Measurements from ENCODE around the gene SMCHD1.
"Not testable (repeated sequence)": the region's sequence is repeated elsewhere in the genome, so short reads cannot be mapped to it uniquely, and the experiment has no call there.

Gene SMCHD1

DNA sequence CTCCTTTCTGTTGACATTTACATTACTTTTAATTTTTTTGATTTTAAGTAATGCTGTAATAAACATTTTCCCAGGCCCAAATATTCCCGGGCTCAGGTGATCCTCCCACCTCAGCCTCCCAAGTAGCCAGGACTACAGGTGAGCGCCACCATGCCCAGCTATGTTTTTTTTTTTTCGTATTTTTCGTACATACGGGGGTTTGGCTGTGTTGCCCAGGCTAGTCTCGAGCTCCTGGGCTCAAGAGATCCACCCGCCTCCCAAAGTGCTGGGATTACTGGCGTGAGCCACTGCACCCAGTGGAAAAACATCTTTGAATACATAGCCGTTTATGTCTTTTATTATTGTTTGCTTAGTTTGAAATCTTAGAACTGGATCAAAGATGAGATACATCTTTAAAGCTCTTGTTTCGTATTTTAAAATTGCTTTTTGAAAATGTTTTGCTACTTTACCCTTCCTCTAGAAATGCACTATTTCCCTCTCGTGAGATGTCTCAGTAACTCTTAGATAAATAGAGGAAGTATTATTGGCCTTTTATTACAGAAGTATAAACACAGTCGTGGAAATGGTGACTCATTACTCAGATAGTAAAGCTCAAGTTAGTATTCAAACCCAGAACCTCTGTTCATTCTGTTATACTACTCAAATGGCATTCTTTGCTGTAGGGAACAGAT lies 2.4 kb downstream of the SMCHD1 start:
- peak in 1 of 2 experiments; percentile 10 for DNase-seq

DNA sequence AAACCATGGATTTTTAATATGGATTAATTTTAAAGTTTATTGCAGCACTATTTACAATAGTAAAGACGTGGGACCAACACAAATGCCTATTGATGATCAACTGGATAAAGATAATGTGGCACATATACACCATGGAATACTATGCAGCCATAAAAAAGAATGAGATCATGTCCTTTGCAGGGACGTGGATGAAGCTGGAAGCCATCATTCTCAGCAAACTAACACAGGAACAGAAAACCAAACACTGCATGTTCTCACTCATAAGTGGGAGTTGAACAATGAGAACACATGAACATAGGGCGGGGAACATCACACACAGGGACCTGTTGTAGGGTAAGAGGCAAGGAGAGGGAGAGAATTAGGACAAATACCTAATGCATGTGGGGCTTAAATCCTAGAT lies 5.3 kb downstream of the SMCHD1 start:
- not testable (repeated sequence) for DNase-seq

DNA sequence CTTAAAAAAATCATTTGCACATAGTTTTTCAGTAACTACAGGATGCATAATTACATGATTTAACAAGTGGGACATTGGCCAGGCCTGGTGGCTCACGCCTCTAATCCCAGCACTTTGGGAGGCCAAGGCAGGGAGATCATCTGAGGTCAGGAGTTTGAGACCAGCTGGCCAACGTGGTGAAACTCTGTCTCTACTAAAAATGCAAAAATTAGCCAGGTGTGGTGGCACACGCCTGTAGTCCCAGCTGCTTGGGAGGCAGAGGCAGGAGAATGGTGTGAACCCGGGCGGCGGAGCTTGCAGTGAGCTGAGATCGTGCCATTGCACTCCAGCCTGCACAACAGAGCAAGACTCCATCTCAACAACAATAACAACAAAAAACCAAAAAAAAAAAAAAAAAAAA lies 6.8 kb downstream of the SMCHD1 start:
- DNase-seq = not testable (repeated sequence)

DNA sequence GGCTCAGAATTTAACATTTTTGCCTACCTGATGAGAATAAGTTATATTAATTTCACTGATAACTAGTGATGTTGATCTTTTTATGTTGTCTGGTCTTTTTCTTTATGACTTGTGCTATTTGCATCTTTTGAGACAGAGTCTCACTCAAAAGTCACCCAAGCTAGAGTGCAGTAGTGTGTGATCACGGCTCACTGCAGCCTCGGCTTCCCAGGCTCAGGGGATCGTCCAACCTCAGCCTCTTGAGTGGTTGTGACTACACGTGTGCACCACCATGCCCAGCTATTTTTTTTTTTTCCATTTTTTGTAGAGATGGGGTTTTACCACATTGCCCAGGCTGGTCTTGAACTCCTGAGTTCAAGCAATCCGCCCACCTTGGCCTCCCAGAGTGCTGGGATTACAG lies 7.5 kb downstream of the SMCHD1 start:
- DNase-seq = no peak

DNA sequence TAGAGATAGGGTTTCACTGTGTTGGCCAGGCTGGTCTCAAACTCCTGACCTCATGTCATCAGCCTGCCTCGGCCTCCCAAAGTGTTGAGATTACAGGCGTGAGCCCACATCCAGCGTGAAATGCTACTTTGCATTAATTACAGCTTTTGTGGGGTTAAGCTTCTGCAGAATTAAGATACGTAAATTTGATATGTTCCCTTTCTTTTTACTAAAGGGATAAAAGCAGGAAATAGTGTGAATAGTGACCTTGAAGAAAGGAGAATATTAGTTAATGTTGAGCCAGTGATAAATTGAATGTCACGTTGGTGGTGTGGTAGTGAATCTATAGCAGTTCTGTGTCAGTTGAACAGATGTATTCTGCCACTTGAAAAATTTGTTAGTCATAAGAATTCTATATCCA lies 16.9 kb downstream of the SMCHD1 start:
- no peak for DNase-seq

DNA sequence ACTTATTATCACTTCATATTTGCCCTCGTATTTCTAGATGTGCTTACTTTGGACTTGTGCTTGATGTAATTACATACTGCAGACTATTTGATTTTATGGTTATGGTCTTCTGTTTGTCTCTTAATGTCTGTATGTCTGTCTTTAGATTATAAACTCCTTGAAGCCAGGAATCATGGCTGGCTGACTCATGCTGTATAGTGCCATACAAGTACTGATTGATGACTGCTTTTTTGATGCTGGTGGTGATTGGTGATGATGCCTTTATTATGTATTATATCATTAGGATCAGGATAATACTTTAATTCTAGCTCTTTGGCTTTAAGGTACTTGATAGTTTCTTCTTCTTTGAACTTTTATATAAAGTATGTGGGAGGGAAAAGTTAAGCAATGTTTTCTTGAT lies 17.3 kb downstream of the SMCHD1 start:
- no peak for DNase-seq

DNA sequence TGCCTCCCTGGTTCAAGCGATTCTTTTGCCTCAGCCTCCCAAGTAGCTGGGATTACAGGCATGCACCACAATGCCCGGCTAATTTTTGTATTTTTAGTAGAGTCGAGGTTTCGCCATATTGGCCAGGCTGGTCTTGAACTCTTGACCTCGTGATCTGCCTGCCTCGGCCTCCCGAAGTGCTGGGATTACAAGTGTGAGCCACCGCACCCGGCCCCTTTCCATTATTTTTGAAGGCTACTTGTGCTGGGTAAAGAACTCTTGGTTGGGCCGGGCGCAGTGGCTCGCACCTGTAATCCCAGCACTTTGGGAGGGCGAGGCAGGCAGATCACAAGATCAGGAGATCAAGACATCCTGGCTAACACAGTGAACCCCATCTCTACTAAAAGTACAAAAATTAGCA lies 23.4 kb downstream of the SMCHD1 start:
- DNase-seq = not testable (repeated sequence)

DNA sequence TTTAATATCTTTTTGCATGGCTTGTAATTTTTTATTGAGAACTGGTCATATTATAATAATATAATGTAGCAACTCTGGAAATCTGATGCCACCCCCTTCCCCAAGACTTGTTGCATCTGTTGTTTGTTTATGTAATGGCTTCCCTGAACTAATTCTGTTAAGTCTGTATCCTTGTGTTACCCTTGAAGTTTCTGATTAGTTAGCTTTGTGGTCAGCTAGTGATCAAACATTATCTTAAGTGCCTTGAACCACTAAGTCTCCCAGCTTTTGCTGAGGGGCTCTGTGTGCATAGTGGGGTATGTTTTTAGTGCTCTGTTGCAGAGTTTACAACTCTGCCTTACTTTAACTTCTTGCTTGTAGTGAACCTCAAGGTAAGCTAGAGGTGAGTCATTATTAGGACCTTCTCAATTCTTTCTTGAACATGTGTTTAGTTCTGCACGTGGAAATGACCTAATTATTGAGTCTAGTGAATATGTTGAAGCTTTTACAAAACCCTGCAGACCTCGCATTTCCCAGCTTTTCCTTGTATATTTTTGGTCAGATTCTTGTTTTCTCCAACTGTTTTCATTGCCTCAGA lies 24.8 kb downstream of the SMCHD1 start:
- DNase-seq = no peak

DNA sequence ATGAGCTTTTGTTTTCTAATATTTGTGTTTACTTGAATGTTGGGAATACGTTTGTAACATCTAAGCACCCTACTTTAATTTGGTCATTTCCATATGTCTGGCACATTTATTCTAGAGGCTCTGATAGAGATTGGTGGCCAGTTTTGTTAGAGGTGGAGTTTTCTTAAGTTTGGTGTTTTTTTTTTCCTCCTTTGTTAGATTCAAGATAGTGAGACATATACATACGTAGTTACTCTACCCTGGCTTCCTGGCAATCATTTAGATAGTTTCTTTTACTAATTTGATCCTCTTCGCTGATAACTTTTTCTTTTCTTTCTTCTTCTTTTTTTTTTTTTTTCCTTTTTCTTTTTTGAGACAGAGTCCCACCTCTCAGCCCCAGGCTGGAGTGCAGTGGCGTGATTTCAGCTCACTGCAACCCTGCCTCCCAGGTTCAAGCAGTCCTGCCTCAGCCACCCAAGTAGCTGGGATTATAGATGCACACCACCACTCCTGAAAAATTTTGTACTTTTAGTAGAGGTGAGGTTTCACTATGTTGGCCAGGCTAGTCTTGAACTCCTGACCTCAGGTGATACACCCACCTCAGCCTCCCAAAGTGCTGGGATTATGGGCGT lies 26.6 kb downstream of the SMCHD1 start:
- no peak for DNase-seq

DNA sequence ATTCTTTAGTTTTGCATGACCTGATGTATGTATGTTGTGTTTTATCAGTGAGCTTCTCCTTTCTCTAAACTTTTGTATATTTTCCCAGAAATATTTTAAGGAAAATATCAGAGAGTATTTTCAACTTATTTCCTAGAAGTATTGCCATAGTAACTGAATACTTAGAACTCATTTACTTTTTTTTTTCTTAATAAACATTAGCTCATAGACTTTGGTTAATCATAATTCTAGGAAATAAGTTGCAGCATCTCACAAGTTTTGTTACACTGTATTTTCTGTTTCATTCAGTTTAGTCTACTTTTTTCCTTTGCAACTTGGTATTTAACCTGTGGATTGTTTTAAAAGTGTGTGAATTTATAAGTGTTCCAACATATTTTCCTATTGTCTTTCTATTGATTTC lies 27.5 kb downstream of the SMCHD1 start:
- DNase-seq = no peak

DNA sequence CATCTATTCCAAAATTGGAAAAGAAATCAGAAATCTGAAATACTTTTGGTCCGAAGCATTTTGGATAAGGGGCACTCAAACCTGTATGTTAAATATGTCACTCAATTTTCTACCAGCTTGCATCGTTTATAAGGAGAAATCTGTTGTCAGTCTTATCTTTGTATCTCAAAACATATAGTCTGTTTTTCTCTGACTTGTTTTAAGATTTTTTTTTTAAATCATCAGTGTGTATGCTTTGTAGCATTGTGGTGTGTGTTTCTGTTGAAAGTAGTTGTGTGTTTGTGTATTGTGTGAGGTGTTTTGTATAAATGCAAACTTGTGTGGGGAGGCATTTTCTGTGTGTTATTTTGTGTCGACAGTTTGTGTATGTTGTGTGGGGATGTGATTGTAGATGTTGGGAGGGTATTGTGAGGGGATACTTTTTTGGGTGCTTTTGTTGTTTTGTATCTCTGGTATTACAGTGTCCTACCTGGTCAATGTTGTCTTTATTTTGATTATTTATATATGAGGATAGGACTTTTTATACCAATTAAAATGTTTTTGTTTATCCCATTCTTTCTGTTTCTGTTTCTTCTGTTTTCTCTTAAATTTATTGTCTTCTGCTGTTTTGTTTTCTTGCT lies 30.9 kb downstream of the SMCHD1 start:
- DNase-seq = no peak

DNA sequence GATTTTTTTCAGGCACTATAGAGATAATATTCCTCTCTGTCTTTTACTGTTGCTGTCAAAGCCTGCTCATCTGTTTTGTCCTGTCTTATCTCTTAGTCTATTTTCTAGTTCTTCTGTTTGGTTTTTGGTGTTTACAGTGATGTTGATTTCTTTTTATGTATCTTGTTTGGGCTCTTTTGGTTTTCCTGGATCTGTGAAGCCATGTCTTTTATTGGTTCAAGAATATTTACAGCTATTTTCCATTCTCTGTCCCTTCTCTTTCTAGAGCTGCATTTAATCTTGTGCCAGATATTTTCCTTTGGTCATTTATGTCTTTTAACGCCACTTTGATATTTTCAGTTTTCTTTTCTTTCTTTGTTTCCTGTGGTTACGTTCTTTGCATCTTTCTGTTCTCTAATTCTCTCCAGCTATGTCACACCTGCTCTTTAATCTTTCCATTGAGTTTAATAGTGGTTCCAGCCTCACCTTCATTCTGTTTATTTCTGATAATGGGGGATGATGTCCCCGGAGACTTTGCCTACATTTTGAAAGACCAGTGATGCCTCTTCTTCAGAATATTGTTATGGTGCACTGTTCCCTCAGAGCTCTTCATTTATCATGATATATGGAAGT lies 32.0 kb downstream of the SMCHD1 start:
- DNase-seq = no peak

DNA sequence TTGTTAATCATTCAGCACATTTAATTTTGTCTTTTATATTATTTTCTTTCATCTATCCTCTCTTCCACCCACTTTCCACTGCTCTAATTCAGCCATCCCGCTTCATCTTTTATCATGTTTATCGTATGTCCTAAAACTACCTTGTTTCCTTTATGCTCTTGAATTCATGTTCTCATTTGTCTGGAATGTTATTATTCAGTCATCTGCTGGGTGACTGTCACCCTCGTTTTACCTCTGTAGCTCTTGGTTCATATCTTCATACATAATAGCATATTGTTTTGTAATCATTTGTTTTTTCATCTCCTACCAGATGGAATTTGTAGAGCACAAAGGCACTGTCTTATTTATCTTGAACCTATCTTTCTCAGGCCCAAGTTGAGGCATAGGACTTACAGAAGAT lies 37.0 kb downstream of the SMCHD1 start:
- DNase-seq = no peak

DNA sequence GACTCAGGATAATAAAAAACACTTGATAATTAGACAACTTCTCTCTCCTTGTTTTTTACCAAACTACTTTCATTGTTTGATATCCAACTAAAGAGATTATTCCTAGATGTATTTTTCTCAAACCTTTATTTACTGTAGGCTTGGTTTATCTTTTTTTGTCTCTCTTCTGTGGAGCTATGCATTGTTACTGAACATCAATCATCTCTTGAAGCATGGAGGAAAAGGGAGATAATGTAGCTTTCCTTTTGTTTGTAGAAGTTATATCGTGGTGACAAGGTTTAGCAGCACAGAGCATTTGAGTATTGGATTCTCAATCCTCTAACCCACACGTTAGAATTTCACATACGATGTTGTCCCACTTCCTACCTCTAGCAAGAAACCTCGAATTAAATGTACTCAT lies 41.7 kb downstream of the SMCHD1 start:
- no peak for DNase-seq

DNA sequence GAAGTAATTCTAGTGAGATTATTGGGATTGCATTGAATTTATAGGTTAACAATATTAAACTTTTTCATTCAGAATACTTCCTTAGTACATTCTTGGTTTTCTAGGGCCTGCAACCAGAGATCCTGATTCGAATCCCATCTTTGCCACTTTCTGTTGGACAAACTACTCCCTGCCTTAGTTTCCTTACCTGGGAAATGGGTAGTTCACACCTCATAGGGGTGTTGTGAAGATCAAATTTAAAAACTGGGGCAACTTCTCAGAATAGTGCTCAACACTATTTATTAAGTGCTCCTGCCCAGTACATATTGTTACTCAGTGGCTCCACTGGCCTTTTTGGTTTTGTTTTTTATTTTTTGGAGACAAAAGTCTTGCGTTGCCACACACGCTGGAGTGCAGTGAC lies 43.5 kb downstream of the SMCHD1 start:
- no peak for DNase-seq

DNA sequence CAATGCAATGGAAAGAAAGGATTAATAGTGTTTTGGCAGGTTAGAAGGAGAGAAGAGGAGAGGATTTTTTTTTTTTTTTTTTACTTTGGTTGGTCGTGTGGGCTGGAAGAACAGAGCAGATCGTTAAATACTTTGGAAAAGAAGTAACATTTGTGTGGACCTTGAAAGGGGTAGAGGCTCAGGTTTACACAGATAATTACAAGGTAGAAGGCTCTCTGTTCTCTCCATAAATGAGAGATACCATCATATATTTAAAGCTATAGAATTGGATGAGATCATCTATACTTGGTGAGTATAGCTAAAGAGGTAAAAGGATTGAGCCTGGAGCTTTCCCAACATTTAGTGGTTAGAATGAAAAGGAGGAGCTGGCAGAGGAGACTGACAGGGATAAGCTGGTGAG lies 49.0 kb downstream of the SMCHD1 start:
- DNase-seq = no peak

DNA sequence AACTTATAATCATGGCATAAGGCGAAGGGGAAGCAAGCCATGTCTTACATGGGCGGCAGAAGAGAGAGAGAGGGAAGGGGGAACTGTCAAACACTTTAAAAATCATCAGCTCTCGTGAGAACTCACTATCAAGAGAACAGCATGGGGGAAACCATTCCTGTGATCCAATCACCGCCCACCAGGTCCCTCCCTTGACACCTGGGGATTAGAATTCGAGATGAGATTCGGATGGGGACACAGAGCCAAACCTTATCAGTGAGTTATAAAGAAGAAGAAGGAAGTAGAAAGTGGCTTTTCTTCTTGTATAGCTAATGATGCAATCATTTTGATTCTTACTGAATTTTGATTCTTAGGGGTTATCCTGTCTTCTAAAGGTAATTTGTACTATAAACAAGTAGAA lies 51.4 kb downstream of the SMCHD1 start:
- DNase-seq = no peak

DNA sequence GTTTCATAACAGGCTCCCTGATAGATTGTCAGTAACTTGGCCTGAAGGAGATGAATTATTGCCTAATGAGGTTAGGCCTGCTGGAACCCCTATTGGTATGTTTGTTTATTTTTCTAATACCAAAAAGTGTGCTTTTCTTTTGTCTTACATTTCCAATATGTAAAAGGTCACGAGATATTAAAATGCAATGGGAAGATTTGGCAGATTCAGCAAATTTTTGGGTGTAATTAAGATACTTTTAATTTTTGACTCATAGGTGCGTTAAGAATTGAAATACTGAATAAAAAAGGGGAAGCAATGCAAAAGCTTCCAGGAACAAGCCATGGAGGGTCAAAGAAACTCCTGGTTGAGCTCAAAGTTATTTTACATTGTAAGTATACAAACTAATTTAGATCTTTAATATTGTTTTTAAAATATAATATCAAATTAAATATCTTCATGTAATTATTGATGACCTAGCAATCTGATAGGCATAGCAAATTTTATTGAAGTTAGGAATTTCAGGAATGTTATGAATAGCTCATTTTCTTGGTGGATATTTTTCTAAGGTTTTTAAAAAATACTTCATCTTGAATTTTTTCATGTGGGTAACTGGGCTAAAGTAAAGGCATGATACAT lies 52.1 kb downstream of the SMCHD1 start:
- DNase-seq = no peak

DNA sequence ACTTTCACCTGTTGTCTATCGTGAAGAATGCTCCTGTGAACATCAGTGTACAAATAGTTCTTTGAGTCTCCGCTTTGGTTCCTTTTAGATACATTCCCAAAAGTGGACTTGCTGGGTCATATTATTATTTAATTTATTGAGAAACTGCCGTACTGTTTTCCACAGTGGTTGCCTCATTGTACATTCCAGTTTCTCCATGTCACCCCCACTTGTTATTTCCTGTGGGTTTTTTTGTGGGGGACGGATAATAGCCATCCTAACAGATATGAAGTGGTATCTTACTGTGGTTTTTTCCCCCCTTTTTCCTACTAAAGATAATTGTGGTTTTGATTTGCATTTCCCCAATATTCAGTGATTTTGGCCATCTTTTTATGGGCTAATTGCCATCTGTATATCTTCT lies 53.8 kb downstream of the SMCHD1 start:
- no peak for DNase-seq

DNA sequence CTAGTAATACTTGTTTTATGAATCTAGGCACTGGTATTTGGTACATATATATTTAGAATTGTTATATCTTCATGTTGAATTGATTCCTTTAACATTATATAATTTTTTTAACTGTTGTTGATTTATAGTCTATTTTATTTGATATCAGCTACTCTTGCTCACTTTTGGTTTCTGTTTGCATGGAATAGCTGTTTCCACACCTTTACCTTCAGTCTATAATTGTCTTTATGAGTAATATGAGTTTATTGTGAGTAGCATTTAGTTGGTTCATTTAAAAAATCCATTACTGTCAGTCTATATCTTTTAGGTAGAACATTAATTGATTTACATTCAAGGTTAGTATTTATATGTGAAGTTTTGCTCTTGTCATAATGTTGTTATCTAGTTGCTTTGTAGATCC lies 58.6 kb downstream of the SMCHD1 start:
- DNase-seq = no peak

DNA sequence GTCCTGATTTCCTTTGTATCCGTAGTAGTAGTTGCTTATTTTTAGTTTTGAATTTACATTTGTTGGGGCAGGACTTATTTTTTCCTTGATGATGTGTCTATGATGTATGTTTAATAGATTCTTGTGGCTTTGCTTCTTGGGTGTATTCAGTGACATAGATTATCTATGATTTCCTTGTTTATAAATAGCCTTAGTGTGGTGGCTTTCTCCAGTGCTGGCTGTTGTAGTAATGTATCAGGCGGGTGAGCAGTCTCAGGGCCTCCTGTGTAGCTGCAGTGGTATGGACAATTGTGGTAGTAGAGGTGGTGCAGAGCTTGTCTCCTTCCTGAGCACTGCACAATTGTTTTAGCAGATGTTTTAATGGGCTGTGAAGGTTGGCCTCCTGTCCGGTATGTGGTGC lies 60.5 kb downstream of the SMCHD1 start:
- no peak for DNase-seq

DNA sequence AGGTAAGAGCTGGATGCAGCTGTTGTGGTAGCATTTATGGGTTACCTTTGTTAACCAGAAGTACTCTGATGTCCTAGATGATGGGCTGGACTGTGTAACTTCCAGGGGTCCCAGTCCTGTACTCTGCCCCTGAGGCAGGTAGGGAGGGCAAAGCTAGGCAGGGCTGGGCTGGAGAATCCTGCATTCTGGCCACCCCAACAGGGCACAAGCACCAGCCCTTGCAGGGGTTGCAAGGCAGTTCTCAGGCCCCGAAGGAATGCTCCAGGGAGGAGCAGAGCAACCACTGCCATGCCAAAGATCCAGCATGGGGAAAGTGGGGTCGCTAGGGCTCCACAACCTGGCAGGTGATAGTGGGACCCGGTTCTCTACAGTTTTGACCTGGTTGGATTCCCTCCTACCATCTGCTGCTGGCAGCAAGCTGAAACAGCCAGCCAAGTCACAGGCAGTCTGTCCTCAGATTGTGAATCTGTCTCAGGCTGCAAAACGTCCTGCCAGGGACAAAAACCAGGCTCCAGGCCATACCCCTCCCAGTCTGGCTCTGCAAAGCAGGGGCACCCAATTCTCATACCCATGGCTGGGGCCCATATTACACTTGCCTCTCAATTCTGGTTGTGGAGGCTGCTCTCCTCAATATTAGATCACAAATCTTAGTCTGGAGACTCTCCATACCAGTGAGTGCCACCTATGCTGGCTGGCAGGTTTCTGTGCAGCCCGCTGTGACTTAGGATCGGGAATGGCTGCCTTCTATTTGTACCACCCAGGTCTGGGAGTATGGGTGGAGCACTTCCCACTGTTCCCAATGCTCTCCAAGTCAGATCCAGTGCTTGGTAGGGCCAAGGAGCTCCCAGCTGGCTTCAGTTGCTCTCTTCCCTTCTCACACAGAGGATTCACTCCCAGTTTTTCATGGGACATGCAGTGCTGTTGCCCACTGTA lies 61.1 kb downstream of the SMCHD1 start:
- no peak for DNase-seq

All from SHP77 (cell line).